Brain microvascular endothelial cell (primary cell): Measurements from ENCODE around the gene UCP3.

Source experiments
- DNase-seq: peaks from one replicate; pipeline ENCODE4 v3.0.0-alpha.2; 2020
- H3K27ac ChIP-seq: fragments of 250-450 bp; sonication (Bioruptor Pico); 2 replicates; pipeline ENCODE4 v1.5.1; 2020; ENCODE audit warnings: mild to moderate bottlenecking, moderate library complexity
- H3K27me3 ChIP-seq: fragments of 250-450 bp; sonication (Bioruptor Pico); replicated peaks from 2 replicates; pipeline ENCODE4 v1.5.1; 2020; ENCODE audit warnings: mild to moderate bottlenecking
- H3K36me3 ChIP-seq: fragments of 250-450 bp; sonication (Bioruptor Pico); replicated peaks from 2 replicates; pipeline ENCODE4 v1.5.1; 2020; ENCODE audit warnings: mild to moderate bottlenecking
- H3K4me3 ChIP-seq: 2 replicates; pipeline ENCODE4 v1.5.1; 2011; ENCODE audit warnings: low read depth, mild to moderate bottlenecking, control low read depth, low read length, moderate library complexity
- in situ Hi-C: cut with HindIII; loops from 2 replicates; pipeline ENCODE4 v1.10.0; 2017; ENCODE audit warnings: low sequenced_read_pairs, low pct_ligation_motif_present
- TF ChIP-seq, protein P1 (sequence below): IDR thresholded peaks from 2 replicates; pipeline ENCODE4 v1.5.1; 2011; ENCODE audit warnings: low read depth, mild to moderate bottlenecking, moderate library complexity, low read length, control low read depth, inconsistent platforms; ENCODE audit errors: missing control alignments

UCP3 gene

DNA sequence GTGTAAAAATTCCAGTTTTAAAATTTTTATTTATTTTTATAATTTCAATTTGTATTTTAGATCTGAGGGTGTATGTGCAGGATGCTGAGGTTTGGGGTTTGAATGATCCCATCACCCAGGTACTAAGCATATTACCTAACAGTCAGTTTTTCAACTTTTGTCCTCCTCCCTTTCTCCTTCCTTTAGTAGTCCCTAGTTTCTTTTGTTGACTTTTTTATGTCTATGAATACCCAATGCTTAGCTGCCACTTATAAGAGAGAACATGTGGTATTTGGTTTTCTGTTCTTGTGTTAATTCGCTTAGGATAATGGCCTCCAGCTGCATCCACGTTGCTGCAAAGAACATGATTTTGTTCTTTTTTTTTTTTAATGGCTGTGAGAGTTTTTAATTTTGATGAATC is 35.7 kb upstream of the UCP3 start:
- in situ Hi-C loops, result no loop called here
- no peak for DNase-seq
- Histone ChIP-seq H3K36me3 (peaks cover 6% of the 10 kb centered on the region), H3K27me3 (no peaks in the 10 kb centered on the region), H3K27ac (no peak overlapping the region), H3K4me3 (no peak overlapping the region)
- TF ChIP-seq, protein P1, sequence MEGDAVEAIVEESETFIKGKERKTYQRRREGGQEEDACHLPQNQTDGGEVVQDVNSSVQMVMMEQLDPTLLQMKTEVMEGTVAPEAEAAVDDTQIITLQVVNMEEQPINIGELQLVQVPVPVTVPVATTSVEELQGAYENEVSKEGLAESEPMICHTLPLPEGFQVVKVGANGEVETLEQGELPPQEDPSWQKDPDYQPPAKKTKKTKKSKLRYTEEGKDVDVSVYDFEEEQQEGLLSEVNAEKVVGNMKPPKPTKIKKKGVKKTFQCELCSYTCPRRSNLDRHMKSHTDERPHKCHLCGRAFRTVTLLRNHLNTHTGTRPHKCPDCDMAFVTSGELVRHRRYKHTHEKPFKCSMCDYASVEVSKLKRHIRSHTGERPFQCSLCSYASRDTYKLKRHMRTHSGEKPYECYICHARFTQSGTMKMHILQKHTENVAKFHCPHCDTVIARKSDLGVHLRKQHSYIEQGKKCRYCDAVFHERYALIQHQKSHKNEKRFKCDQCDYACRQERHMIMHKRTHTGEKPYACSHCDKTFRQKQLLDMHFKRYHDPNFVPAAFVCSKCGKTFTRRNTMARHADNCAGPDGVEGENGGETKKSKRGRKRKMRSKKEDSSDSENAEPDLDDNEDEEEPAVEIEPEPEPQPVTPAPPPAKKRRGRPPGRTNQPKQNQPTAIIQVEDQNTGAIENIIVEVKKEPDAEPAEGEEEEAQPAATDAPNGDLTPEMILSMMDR, result no peak

DNA sequence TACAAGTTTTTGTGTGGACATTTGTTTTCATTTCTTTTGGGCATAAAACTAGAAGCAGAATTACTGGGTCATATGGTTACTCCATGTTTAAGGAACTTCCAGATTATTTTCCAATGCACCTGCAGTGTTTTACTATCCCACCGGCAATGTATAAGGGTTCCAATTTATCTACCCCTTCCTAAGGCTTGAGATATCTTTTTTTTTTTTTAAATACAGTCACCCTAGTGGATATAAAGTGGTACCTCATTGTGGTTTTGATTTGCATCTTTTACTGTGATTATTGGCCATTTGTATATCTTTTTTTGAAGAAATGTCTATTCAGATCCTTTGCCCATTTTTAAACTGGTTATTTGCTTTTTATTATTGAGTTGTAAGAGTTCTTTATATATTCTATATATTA is 34.6 kb upstream of the UCP3 start:
- TF ChIP-seq, protein P1, result no peak
- no peak for DNase-seq
- H3K27ac ChIP-seq, result no peak overlapping the region
- H3K36me3 ChIP-seq, result peaks cover 11% of the 10 kb centered on the region
- H3K27me3 ChIP-seq, result no peaks in the 10 kb centered on the region
- in situ Hi-C loops, result no loop called here
- no peak overlapping the region for H3K4me3 ChIP-seq

DNA sequence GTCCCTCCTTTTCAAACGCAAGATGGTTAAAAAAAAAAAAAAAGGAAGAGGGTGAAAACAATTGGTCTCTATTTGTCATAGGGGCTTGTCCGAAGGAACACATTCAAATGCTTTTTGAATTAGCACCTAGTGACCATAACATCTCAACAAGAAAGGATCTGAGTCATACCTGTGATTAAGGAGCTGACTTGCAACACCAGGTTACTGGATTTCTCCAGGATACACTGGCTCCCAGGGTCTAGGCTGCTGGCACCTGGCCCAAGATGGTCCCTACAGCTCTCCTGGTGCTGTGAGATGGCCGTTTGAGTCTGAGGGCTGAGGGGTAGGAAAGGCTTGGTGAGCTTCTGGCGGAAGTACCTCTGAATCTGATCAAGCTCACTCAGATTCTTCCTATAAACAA is 28.4 kb upstream of the UCP3 start:
- H3K4me3 ChIP-seq, result no peak overlapping the region
- in situ Hi-C loops, result no loop called here
- peaks cover 28% of the 10 kb centered on the region for H3K36me3 ChIP-seq

DNA sequence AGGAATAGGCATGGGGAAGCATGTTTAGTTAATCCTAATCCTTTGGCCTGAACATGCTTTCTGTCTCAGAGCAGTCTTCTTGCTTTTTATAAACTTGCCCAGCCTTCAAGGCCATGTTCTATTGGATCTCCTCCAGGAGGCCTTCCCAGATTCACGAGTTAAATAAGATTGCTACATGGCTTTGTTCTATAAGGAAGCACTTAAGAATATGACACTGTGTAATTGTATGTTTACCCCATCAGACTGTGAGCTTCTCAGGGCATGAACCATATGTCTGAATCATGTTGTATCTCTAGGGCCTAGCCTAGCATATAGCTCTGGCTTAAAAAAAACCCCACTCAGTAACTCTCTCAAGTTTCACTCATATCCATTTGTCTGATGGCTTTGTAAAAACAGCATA is 26.4 kb upstream of the UCP3 start:
- Histone ChIP-seq H3K27me3 (no peaks in the 10 kb centered on the region), H3K27ac (no peak overlapping the region), H3K36me3 (peaks cover 21% of the 10 kb centered on the region), H3K4me3 (no peak overlapping the region)
- TF ChIP-seq, protein P1, result no peak
- no peak for DNase-seq
- in situ Hi-C loops, result no loop called here

More for the DNA sequence above, 28.4 kb upstream of the UCP3 start:
- Histone ChIP-seq H3K27ac (no peak overlapping the region), H3K27me3 (no peaks in the 10 kb centered on the region)
- TF ChIP-seq, protein P1, result no peak
- DNase-seq, result no peak

DNA sequence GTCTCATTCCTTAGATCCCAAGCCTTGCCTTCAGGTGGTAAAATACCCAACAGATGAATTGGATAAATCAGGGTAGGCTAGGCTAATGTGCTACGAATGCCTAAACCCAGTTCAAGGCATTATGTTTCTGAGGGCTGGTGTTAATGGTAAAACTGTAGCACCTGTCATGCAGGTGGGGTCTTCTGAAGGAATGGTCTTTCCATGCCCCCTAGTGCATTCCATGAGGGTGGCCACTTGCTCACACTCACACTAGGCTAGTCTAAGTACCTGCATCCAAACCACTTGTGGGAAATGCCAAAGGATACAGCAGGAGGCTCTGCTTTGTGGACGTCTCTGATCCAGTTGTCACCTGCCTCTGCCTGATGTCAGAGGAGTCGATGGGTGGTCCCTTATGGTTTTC is 24.2 kb upstream of the UCP3 start:
- Histone ChIP-seq H3K27me3 (no peaks in the 10 kb centered on the region), H3K4me3 (no peak overlapping the region), H3K36me3 (peaks cover 16% of the 10 kb centered on the region), H3K27ac (no peak overlapping the region)
- DNase-seq, result no peak
- TF ChIP-seq, protein P1, result no peak
- in situ Hi-C loops, result no loop called here
